Left ventricle myocardium inferior (tissue), 1 donor: ENCODE results near the gene VPS37D. TPM values are rescaled to one million over a fixed set of nuclear protein-coding genes. Genes with fewer than 3 reads are reported as not detected.
A peak's percentile ranks its signal among the peaks of the same experiment; 100 is the strongest.
"Not testable (repeated sequence)": the region's sequence is repeated elsewhere in the genome, so short reads cannot be mapped to it uniquely, and the experiment has no call there.

ENCODE experiments used
- DNase-seq: peaks from one replicate; pipeline ENCODE4 v3.0.0-alpha.2; 2020
- H3K27ac ChIP-seq: fragments of 200-600 bp; replicated peaks from 2 replicates; pipeline ENCODE4 v1.8.0; 2021
- H3K27me3 ChIP-seq: fragments of 200-600 bp; 2 replicates; pipeline ENCODE4 v1.8.0; 2021; ENCODE audit warnings: low read depth
- H3K36me3 ChIP-seq: fragments of 200-600 bp; 2 replicates; pipeline ENCODE4 v1.8.0; 2021
- H3K4me1 ChIP-seq: fragments of 200-600 bp; 2 replicates; pipeline ENCODE4 v1.8.0; 2021
- H3K4me3 ChIP-seq: fragments of 200-600 bp; 2 replicates; pipeline ENCODE4 v1.8.0; 2021; ENCODE audit warnings: mild to moderate bottlenecking, moderate library complexity
- H3K9me3 ChIP-seq: fragments of 200-600 bp; replicated peaks from 2 replicates; pipeline ENCODE4 v1.8.0; 2021
- CTCF ChIP-seq: fragments of 200-600 bp; IDR thresholded peaks from 2 replicates; pipeline ENCODE4 v1.8.0; 2021; ENCODE audit warnings: antibody characterized with exemption, mild to moderate bottlenecking, borderline replicate concordance
- intact Hi-C: fragments of 100-400 bp; cut with micrococcal nuclease; formaldehyde crosslinking; loops from one replicate; pipeline ENCODE4 v1.11.0; 2022
- total RNA-seq: library from RNA; stranded (reverse); fragmentation: NEBNext Ultra II Directional; extraction: Animal tissue kit (Norgen Biotek cat#: 25700); gene quantifications from one replicate; pipeline ENCODE4 v1.2.1, GENCODE V29; 2021
- donor health status: DM: no; HTN: yes; CAD: no; lungs with severe emphysema.

VPS37D gene
- total RNA-seq, 1 donor from 2014 or later: 3.1 TPM

DNA sequence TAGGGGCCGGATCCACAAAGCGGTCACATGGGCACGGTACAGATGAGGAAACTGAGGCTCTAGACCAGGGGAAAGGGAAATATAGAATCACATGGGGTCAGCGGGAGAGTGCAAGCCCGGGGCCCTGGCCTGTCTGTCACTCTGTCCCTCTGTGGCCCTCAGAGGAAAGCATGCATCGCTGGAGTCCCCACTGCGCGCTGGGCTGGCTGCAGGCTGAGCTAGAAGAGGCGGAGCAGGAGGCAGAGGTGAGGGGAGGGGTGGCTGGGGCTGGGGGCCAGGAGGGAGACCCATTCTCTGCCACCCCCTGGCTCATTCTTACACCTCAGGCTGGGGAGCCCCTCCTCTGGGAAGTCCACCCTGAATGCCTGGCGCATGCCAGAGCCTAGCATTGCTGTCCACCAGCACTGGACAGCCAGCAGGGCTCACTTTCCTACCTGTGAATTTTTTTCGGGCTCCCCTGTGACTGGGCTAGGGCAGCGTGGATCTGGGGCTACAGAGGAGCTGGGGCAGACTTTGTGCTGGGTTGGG is 2.3 kb downstream of the VPS37D start:
- Histone ChIP-seq H3K4me3 (no peak overlapping the region), H3K36me3 (no peaks in the 10 kb centered on the region), H3K9me3 (no peaks in the 10 kb centered on the region), H3K27ac (no peak overlapping the region), H3K27me3 (no peaks in the 10 kb centered on the region), H3K4me1 (peaks cover 17% of the 10 kb centered on the region)
- no peak for TF ChIP-seq CTCF
- intact Hi-C loops: no loop called here
- DNase-seq: no peak

- Histone ChIP-seq H3K27ac (no peak overlapping the region), H3K27me3 (no peaks in the 10 kb centered on the region), H3K36me3 (no peaks in the 10 kb centered on the region), H3K4me1 (peaks cover 17% of the 10 kb centered on the region), H3K9me3 (no peaks in the 10 kb centered on the region), H3K4me3 (no peak overlapping the region)
- no peak for DNase-seq
- intact Hi-C loops: no loop called here
- TF ChIP-seq CTCF: no peak
Measured at GRCh38 chr7:73671322-73671661, 3.7 kb downstream of the VPS37D start.

DNA sequence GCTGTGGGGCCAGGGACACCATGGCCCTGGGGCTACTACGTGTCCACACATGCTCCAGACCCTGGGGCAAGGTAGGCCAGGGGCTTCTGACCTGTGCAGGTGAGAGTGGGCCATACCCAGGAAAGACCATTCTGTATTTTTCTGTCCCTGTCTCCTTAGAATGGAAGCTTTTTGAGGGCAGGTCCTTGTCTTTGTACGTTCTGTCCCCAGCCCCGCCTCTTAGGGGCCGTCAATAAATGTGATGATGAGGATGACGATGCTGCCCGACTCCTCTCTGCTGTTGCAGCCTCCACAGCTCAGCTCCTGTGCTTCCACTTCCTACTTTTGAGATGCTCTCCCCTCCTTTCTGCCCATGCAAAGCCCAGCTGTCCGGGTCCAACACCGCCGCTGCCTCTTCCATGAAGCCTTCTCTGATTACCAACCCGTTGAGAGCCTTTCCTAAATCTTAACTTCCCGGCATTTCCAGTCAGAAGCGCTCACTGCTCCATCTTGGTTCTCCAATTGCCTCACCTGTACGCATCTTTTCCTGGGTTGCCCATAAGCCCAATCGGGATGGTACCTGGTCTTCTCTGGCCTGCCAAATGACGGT is 4.3 kb downstream of the VPS37D start:
- intact Hi-C loops: no loop called here
- H3K9me3 ChIP-seq: no peaks in the 10 kb centered on the region

DNA sequence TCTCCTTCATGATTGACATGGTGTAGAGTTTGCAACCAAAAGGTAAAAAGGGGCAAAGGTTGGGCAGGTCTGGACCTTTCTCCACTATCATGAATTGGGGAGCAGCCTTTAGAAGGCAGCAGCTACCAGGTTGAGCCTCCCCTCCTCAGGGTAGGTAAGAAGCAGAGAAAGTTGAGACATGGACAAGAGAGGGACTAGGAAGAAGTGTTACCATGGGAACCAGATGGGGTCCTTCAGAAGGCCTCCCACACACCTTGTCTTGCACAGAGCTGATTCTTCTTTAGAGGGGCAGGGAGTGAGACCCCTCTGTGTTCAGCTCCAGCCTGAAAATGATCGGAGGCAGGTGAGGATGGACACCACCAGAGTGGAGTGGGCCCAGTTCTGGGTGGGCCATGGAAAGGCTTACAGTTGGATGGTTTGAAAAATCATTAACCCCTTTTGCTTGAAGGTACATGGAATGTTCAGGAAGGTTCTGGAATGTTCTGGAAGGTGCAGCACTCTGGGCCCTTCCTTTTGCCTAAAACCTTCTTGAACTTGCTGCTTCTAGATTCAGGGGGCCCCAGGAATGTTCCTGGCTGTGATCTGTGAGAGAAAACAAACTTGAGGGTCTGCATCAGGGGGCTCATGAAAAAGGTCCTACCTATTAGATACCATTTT is 7.0 kb downstream of the VPS37D start:
- no peaks in the 10 kb centered on the region for H3K27me3 ChIP-seq
- intact Hi-C loops: no loop called here
- peaks cover 6% of the 10 kb centered on the region for H3K36me3 ChIP-seq
- peaks cover 16% of the 10 kb centered on the region for H3K4me1 ChIP-seq
- H3K9me3 ChIP-seq: no peaks in the 10 kb centered on the region
- no peak overlapping the region for H3K27ac ChIP-seq
- no peak overlapping the region for H3K4me3 ChIP-seq
- no peak for DNase-seq
- no peak for TF ChIP-seq CTCF

More for the DNA sequence above, 4.3 kb downstream of the VPS37D start:
- no peak for TF ChIP-seq CTCF
- Histone ChIP-seq H3K4me3 (no peak overlapping the region), H3K4me1 (peaks cover 17% of the 10 kb centered on the region), H3K36me3 (no peaks in the 10 kb centered on the region), H3K27me3 (no peaks in the 10 kb centered on the region), H3K27ac (no peak overlapping the region)
- DNase-seq: no peak

- H3K27ac ChIP-seq, H3K9me3 ChIP-seq, intact Hi-C loops, H3K27me3 ChIP-seq, H3K4me3 ChIP-seq, DNase-seq, H3K36me3 ChIP-seq: not testable (repeated sequence)
- H3K4me1 ChIP-seq: peaks cover 30% of the 10 kb centered on the region
Measured at GRCh38 chr7:73676062-73676461, 8.4 kb downstream of the VPS37D start.

DNA sequence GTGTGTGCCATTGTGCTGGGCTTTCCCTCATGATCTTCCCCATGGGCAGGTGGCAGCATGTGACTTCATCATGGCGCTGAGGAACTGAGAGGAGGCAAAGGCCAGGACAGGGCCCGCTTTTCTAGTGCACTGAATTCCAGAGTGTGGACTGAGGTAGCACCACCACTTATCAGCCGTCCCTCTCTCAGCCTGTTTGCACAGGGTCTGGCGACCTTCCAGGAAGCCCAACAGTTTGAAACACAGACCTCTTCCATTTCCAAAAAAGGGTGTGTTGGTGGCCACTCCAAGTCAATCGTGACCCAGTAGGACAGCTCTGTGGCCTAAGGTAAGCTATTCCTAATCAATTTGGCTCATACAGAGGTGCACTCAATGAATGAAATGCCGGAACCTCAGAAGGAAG is 11.2 kb downstream of the VPS37D start:
- H3K9me3 ChIP-seq: no peaks in the 10 kb centered on the region
- peaks cover 6% of the 10 kb centered on the region for H3K36me3 ChIP-seq
- no peak for TF ChIP-seq CTCF
- DNase-seq: no peak
- H3K4me3 ChIP-seq: no peak overlapping the region
- H3K27me3 ChIP-seq: no peaks in the 10 kb centered on the region
- H3K27ac ChIP-seq: peak overlapping the region; percentile 59
- H3K4me1 ChIP-seq: peaks cover 57% of the 10 kb centered on the region
- intact Hi-C loops: no loop called here
